Fibroblast of lung (primary cell): ENCODE data around the gene ARMH1. TPM values are rescaled to one million over a fixed set of nuclear protein-coding genes. Genes with fewer than 3 reads are reported as not detected.

Experiments used
- DNase-seq, 2 donors: peaks; one replicate each; pipeline versions ENCODE4 v3.0.0 to v3.0.0-alpha.2; 2010; ENCODE audit warnings: low read depth in 2 of 2
- H2AFZ ChIP-seq: 2 replicates; pipeline ENCODE4 v1.5.1; 2012; ENCODE audit warnings: low read length, control low read depth, inconsistent platforms
- H3K27ac ChIP-seq: 2 replicates; pipeline ENCODE4 v1.5.1; 2011; ENCODE audit warnings: low read length, control low read depth; ENCODE audit not compliant: insufficient read depth
- H3K27me3 ChIP-seq: 2 replicates; pipeline ENCODE4 v1.5.1; 2011; ENCODE audit warnings: mild to moderate bottlenecking, low read length; ENCODE audit not compliant: control insufficient read depth, insufficient read depth
- H3K36me3 ChIP-seq: 2 replicates; pipeline ENCODE4 v1.5.1; 2011; ENCODE audit warnings: low read length; ENCODE audit not compliant: control insufficient read depth, insufficient read depth
- H3K4me1 ChIP-seq: 2 replicates; pipeline ENCODE4 v1.5.1; 2011; ENCODE audit warnings: low read length; ENCODE audit not compliant: control insufficient read depth, insufficient read depth; ENCODE audit errors: extremely low read depth
- H3K4me2 ChIP-seq: 2 replicates; pipeline ENCODE4 v1.5.1; 2011; ENCODE audit warnings: low read length, control low read depth; ENCODE audit not compliant: insufficient read depth; ENCODE audit errors: extremely low read depth
- H3K4me3 ChIP-seq, 4 experiments: fragments of 200-600 bp in 1 of 4; sonication (generic) in 1 of 4; replicated peaks in 1 of 4; 2 replicates each; pipeline ENCODE4 v1.5.1; 2011 to 2016; ENCODE audit warnings: low read length in 4 of 4, low read depth in 3 of 4, mild to moderate bottlenecking in 3 of 4, control low read depth in 2 of 4, inconsistent platforms in 1 of 4, mixed read lengths in 1 of 4; ENCODE audit not compliant: insufficient read depth in 1 of 4; ENCODE audit errors: control extremely low read depth in 1 of 4
- H3K79me2 ChIP-seq: 2 replicates; pipeline ENCODE4 v1.5.1; 2012; ENCODE audit warnings: mild to moderate bottlenecking, low read length, inconsistent platforms; ENCODE audit not compliant: control insufficient read depth, insufficient read depth
- H3K9ac ChIP-seq: 2 replicates; pipeline ENCODE4 v1.5.1; 2011; ENCODE audit warnings: mild to moderate bottlenecking, low read length, control low read depth; ENCODE audit not compliant: insufficient read depth
- H3K9me3 ChIP-seq: 2 replicates; pipeline ENCODE4 v1.5.1; 2012; ENCODE audit warnings: low read depth, low read length; ENCODE audit not compliant: control insufficient read depth, insufficient read depth
- H4K20me1 ChIP-seq: 2 replicates; pipeline ENCODE4 v1.5.1; 2011; ENCODE audit warnings: low read length; ENCODE audit not compliant: control insufficient read depth, insufficient read depth; ENCODE audit errors: extremely low read depth
- EZH2 ChIP-seq: IDR thresholded peaks from 2 replicates; pipeline ENCODE4 v1.5.1; 2012; ENCODE audit warnings: low read length, control low read depth, mild to moderate bottlenecking; ENCODE audit errors: missing control alignments
- polyA plus RNA-seq, 2 donors: library from polyadenylated mRNA; depleted of rRNA in 1 of 2; stranded (reverse) in 1 of 2; unstranded in 1 of 2; fragments of >200 nt; gene quantifications; 2 replicates each; pipeline ENCODE4 v1.2.1, GENCODE V29; 2011 to 2012; ENCODE audit warnings: missing spikeins in 1 of 2
- total RNA-seq: library from RNA; depleted of rRNA; stranded (reverse); fragments of >200 nt; gene quantifications from 2 replicates; pipeline ENCODE4 v1.2.1, GENCODE V29; 2014
- TF ChIP-seq, protein P1 (sequence below), 2 donors: IDR thresholded peaks in 1 of 2; conservative IDR thresholded peaks in 1 of 2; 1 replicate in 1 of 2; 2 replicates in 1 of 2; pipeline ENCODE4 v1.5.1; 2011 to 2012; ENCODE audit warnings: low read length in 2 of 2, control low read depth in 1 of 2, inconsistent platforms in 1 of 2, low read depth in 1 of 2, mild to moderate bottlenecking in 1 of 2

Gene ARMH1
- total and polyA plus RNA-seq, 2 donors (not counting 1 experiment from before 2014, with no cell fraction given): 2.4 to 6.4 TPM

DNA sequence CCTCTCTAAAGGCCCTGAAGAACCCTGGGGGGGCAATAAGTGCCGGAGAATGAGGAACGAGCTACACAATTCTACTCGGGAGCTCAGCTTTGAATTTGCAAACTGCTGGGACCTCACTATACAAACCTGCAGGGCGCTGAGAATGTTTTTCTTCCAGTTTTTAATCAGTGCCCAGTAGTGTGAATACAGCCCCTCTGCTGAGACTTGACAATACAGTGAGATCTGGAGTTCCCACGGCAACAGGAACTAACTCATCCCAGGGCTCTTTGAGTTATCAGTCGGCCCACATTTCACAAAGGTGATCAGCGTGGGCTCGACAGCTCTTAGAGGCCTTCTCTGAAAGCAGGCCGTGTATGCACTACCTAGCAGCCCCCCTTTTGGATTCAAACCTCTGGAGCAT, 41.9 kb upstream of the ARMH1 start:
- Histone ChIP-seq H3K36me3 (peaks cover 13% of the 10 kb centered on the region), H3K9me3 (no peaks in the 10 kb centered on the region), H4K20me1 (no peaks in the 10 kb centered on the region), H3K4me2 (peak overlapping the region; percentile 88), H3K27me3 (no peaks in the 10 kb centered on the region), H3K9ac (peak overlapping the region; percentile 75), H2AFZ (peak overlapping the region; percentile 38), H3K4me3 (peak overlapping the region; percentile 63 to 74 (median 70)), H3K4me1 (peaks cover 16% of the 10 kb centered on the region), H3K79me2 (peaks cover 15% of the 10 kb centered on the region), H3K27ac (peak overlapping the region; percentile 56)
- TF ChIP-seq, protein P1, sequence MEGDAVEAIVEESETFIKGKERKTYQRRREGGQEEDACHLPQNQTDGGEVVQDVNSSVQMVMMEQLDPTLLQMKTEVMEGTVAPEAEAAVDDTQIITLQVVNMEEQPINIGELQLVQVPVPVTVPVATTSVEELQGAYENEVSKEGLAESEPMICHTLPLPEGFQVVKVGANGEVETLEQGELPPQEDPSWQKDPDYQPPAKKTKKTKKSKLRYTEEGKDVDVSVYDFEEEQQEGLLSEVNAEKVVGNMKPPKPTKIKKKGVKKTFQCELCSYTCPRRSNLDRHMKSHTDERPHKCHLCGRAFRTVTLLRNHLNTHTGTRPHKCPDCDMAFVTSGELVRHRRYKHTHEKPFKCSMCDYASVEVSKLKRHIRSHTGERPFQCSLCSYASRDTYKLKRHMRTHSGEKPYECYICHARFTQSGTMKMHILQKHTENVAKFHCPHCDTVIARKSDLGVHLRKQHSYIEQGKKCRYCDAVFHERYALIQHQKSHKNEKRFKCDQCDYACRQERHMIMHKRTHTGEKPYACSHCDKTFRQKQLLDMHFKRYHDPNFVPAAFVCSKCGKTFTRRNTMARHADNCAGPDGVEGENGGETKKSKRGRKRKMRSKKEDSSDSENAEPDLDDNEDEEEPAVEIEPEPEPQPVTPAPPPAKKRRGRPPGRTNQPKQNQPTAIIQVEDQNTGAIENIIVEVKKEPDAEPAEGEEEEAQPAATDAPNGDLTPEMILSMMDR (conservative IDR thresholded peaks at IDR 0.05 in 1 of 2, IDR thresholded peaks at IDR 0.05 in 1 of 2; ENCODE audit: low read depth in 1 of 2, low read length in 2 of 2): no peak
- DNase-seq: no peak

DNA sequence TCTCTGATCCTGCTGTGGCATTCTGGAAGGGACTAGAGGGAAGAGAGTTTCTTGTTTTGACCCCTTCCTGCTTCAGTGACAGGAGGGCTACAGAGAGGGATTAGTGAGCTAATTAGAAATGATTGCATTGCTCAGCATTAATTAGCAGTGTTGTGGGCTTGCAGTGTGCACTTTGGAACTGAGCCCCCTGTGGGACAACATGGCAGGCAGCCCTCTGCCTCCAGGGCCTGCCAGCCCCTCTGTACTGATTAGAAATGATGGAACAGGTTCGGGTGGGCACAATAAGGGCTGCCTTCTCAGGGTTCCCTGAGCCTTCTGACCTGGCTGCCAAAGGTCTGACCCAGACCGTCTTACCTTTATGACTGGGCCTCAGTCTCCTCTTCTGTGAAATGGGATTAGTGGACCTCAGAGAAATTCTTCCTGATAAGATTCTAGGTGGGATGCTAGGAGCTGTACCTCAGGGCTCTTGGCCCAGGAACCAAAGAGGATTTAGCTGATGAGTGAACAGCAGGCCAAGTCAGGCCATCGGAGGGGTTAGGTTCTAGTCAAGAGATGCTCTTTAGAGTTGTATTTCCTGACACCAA, 39.8 kb upstream of the ARMH1 start:
- no peak overlapping the region for H2AFZ ChIP-seq
- no peaks in the 10 kb centered on the region for H3K27me3 ChIP-seq
- no peak overlapping the region for H3K9ac ChIP-seq
- no peak for TF ChIP-seq EZH2
- TF ChIP-seq, protein P1 (conservative IDR thresholded peaks at IDR 0.05 in 1 of 2, IDR thresholded peaks at IDR 0.05 in 1 of 2; ENCODE audit: low read depth in 1 of 2, low read length in 2 of 2): no peak
- H3K27ac ChIP-seq: no peak overlapping the region
- peaks cover 15% of the 10 kb centered on the region for H3K36me3 ChIP-seq
- no peak for DNase-seq
- no peak overlapping the region for H3K4me2 ChIP-seq
- peaks cover 15% of the 10 kb centered on the region for H3K79me2 ChIP-seq
- H4K20me1 ChIP-seq: no peaks in the 10 kb centered on the region
- H3K4me1 ChIP-seq: peaks cover 10% of the 10 kb centered on the region
- no peaks in the 10 kb centered on the region for H3K9me3 ChIP-seq
- H3K4me3 ChIP-seq: no peak overlapping the region

DNA sequence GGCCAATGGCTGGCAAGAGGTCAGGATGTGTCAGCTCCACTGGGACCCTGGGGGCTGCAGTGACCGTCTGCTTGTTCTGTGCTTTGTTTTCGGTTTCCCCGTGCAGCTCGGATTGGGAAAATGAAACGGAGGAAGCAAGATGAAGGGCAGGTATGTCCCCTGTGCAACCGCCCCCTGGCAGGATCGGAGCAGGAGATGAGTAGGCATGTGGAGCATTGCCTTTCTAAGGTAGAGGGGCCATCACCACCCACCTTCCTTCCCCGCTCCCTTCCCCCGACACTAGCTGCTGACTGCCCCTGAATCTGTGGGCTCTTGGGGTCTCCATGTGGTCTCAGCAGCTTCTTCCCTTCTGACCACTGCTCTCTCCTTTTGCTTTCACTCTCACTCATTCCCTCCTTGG, 39.1 kb upstream of the ARMH1 start:
- Histone ChIP-seq H3K79me2 (peaks cover 15% of the 10 kb centered on the region), H3K4me1 (peaks cover 8% of the 10 kb centered on the region), H3K27ac (no peak overlapping the region), H3K9ac (no peak overlapping the region), H3K9me3 (no peaks in the 10 kb centered on the region), H3K4me2 (no peak overlapping the region), H2AFZ (no peak overlapping the region), H3K4me3 (no peak overlapping the region), H3K27me3 (no peaks in the 10 kb centered on the region), H4K20me1 (no peaks in the 10 kb centered on the region), H3K36me3 (peaks cover 19% of the 10 kb centered on the region)
- no peak for TF ChIP-seq EZH2
- TF ChIP-seq, protein P1 (conservative IDR thresholded peaks at IDR 0.05 in 1 of 2, IDR thresholded peaks at IDR 0.05 in 1 of 2; ENCODE audit: low read depth in 1 of 2, low read length in 2 of 2): no peak
- no peak for DNase-seq
